Left ventricle myocardium inferior (tissue), 1 donor: ENCODE measurements around the gene KRT74. TPM values are rescaled to one million over a fixed set of nuclear protein-coding genes. Genes with fewer than 3 reads are reported as not detected.

Experiments used
- DNase-seq: peaks from one replicate; pipeline ENCODE4 v3.0.0-alpha.2; 2020
- H3K27ac ChIP-seq: fragments of 200-600 bp; replicated peaks from 2 replicates; pipeline ENCODE4 v1.8.0; 2021
- H3K27me3 ChIP-seq: fragments of 200-600 bp; 2 replicates; pipeline ENCODE4 v1.8.0; 2021; ENCODE audit warnings: low read depth
- H3K36me3 ChIP-seq: fragments of 200-600 bp; 2 replicates; pipeline ENCODE4 v1.8.0; 2021
- H3K4me1 ChIP-seq: fragments of 200-600 bp; 2 replicates; pipeline ENCODE4 v1.8.0; 2021
- H3K4me3 ChIP-seq: fragments of 200-600 bp; 2 replicates; pipeline ENCODE4 v1.8.0; 2021; ENCODE audit warnings: mild to moderate bottlenecking, moderate library complexity
- H3K9me3 ChIP-seq: fragments of 200-600 bp; replicated peaks from 2 replicates; pipeline ENCODE4 v1.8.0; 2021
- intact Hi-C: fragments of 100-400 bp; cut with micrococcal nuclease; formaldehyde crosslinking; loops from one replicate; pipeline ENCODE4 v1.11.0; 2022
- total RNA-seq: library from RNA; stranded (reverse); fragmentation: NEBNext Ultra II Directional; extraction: Animal tissue kit (Norgen Biotek cat#: 25700); gene quantifications from one replicate; pipeline ENCODE4 v1.2.1, GENCODE V29; 2021
- TF ChIP-seq, protein P1 (sequence below): fragments of 200-600 bp; IDR thresholded peaks from 2 replicates; pipeline ENCODE4 v1.8.0; 2021; ENCODE audit warnings: antibody characterized with exemption, mild to moderate bottlenecking, borderline replicate concordance
- donor health status: DM: no; HTN: yes; CAD: no; lungs with severe emphysema.

Gene KRT74
- total RNA-seq, 1 donor from 2014 or later, result 0.14 TPM

DNA sequence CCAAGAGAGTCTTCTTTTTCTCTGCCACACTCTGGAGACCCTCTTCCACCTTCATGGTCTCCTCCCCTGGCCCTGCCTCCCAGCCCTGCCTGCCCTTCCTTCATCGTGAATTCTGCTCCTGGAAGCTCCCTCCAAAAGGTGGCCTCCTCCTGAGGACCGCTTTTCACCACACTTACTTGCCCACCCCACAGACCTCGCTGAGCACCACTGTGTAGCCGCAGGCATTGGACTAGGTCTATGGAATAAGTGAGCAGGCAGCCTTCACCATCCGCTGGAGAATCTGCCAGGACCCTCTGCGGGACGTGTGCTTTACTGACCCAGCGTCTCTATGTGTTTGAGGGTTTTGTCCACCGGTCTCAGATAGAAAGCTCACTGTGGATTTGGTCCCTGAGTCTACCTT lies 43.8 kb downstream of the KRT74 start:
- Histone ChIP-seq H3K27ac (no peak overlapping the region), H3K4me3 (no peak overlapping the region), H3K4me1 (no peaks in the 10 kb centered on the region), H3K9me3 (no peaks in the 10 kb centered on the region), H3K27me3 (peaks cover 8% of the 10 kb centered on the region), H3K36me3 (no peaks in the 10 kb centered on the region)
- TF ChIP-seq, protein P1, sequence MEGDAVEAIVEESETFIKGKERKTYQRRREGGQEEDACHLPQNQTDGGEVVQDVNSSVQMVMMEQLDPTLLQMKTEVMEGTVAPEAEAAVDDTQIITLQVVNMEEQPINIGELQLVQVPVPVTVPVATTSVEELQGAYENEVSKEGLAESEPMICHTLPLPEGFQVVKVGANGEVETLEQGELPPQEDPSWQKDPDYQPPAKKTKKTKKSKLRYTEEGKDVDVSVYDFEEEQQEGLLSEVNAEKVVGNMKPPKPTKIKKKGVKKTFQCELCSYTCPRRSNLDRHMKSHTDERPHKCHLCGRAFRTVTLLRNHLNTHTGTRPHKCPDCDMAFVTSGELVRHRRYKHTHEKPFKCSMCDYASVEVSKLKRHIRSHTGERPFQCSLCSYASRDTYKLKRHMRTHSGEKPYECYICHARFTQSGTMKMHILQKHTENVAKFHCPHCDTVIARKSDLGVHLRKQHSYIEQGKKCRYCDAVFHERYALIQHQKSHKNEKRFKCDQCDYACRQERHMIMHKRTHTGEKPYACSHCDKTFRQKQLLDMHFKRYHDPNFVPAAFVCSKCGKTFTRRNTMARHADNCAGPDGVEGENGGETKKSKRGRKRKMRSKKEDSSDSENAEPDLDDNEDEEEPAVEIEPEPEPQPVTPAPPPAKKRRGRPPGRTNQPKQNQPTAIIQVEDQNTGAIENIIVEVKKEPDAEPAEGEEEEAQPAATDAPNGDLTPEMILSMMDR, result no peak
- intact Hi-C loops, result no loop called here
- no peak for DNase-seq

DNA sequence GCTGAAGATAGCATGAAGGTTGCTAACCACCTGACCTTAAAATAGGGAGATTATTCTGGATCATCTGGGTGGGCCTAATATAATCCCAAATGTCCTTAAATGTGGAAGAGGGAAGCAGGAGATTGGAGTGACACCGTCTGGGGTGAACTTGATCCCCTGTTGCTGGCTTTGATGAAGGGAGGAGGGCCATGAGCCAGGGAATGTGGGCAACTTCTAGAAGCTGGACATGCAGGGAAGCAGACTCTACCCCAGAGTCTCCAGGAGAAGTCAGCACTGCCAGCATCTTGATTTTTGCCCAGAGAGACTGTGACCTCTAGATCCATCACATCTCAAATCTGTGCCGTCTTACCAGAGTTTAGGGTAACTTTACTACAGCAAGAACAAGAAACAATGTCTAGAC lies 44.2 kb downstream of the KRT74 start:
- DNase-seq, result no peak
- TF ChIP-seq, protein P1, result no peak
- intact Hi-C loops, result no loop called here
- H3K9me3 ChIP-seq, result no peaks in the 10 kb centered on the region
- peaks cover 10% of the 10 kb centered on the region for H3K27me3 ChIP-seq
- H3K4me3 ChIP-seq, result no peak overlapping the region
- no peaks in the 10 kb centered on the region for H3K4me1 ChIP-seq
- no peak overlapping the region for H3K27ac ChIP-seq
- no peaks in the 10 kb centered on the region for H3K36me3 ChIP-seq

DNA sequence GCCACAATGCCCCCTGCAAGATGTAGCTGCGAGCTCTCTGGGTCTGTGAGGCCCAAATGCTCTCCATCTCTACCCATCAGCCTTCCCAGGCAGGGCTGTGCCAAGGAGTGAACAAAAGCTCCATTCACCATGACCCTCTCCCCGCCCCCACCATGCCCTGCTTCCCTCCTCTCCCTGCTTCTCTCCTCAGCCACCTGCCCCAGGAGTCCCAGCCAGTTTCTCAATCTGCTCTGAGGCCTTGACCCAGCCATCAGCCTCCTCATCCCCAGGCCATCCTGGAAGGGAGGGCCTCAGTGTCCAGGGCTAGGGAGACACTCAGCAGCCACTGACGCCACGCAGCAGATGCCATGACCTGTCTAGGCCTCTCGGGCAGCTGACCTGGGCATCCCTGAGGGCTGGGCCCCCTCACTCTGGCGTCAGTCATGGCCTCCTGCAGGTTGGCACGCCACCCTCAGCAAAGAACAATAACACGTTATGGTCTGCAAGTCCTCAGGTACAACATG lies 45.0 kb downstream of the KRT74 start:
- Histone ChIP-seq H3K4me3 (no peak overlapping the region), H3K9me3 (no peaks in the 10 kb centered on the region), H3K4me1 (no peaks in the 10 kb centered on the region), H3K27me3 (peaks cover 17% of the 10 kb centered on the region), H3K36me3 (no peaks in the 10 kb centered on the region), H3K27ac (no peak overlapping the region)
- DNase-seq, result no peak
- TF ChIP-seq, protein P1, result no peak
- intact Hi-C loops, result no loop called here

DNA sequence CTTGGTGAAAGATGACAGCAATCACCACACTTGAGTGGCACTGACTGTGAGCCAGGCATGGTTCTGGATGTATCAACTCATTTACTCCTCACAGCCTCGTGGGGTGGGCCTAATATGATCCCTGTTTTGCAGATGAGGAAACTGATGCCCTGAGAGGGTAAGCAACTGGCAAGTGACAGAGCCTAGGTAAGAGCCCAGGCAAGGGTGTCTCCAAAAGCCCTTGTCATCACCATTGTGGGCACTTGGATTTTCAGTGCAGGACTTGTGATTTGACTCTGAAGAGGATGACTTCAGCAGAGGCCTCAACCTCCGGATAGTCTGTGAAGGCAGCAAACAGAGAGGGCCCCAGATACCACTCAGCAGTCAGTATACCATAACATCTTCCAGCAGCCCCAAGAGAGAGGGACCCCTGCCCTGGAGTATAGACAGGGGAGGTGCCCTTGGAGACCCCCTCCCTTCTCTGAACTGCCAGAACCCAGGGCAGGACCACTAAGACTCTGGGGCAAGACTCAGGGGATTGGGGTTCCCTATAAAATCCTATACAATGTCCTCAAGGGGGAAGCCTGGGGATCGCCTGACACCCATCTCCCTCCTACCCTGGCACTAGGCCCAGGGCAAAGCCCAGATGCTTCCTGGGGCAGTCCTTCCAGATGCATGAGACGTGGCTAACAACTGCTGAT lies 46.4 kb downstream of the KRT74 start:
- no peaks in the 10 kb centered on the region for H3K36me3 ChIP-seq
- H3K27me3 ChIP-seq, result peaks cover 29% of the 10 kb centered on the region
- intact Hi-C loops, result no loop called here
- TF ChIP-seq, protein P1, result no peak
- H3K9me3 ChIP-seq, result no peaks in the 10 kb centered on the region
- no peaks in the 10 kb centered on the region for H3K4me1 ChIP-seq
- H3K4me3 ChIP-seq, result no peak overlapping the region
- H3K27ac ChIP-seq, result no peak overlapping the region
- DNase-seq, result no peak

DNA sequence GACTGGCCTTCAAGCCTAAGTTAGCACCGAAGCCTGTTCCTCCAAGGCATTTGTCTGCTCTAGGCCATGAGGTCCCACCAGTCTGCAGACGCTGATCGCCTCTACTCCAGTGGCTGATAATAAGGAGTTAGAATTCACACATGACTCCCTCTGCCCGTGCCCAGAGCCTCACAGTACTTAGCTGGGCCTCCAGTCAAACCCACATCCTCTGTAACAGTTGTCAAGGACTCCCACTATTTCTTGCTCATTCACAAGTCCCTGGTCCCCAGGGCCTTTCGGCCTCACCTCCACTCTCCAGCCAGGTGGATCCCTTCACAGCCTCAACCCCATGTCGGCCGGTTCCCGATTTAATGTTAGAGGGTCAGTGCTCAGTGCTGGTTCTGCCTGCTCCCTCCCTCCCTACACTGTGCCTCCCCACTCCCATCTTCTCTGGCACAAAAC lies 47.1 kb downstream of the KRT74 start:
- TF ChIP-seq, protein P1, result no peak
- no peak overlapping the region for H3K4me3 ChIP-seq
- H3K27ac ChIP-seq, result no peak overlapping the region
- peaks cover 29% of the 10 kb centered on the region for H3K27me3 ChIP-seq
- H3K36me3 ChIP-seq, result no peaks in the 10 kb centered on the region
- intact Hi-C loops, result no loop called here
- no peak for DNase-seq
- H3K4me1 ChIP-seq, result no peaks in the 10 kb centered on the region
- no peaks in the 10 kb centered on the region for H3K9me3 ChIP-seq
